HG03460 (cell line): ENCODE results near the gene PSEN1.

Source experiments
- ATAC-seq: cut with Tn5 transposase; IDR thresholded peaks from one replicate; pipeline ENCODE4 v1.9.1; 2021; ENCODE audit not compliant: unreplicated experiment

PSEN1 gene

GRCh38 chr14:73252491-73253322, 116.4 kb downstream of the PSEN1 start:
- no peak for ATAC-seq

- no peak for ATAC-seq
These were observed 117.0 kb downstream of the PSEN1 start for GRCh38 chr14:73253323-73253610.

GRCh38 chr14:73253721-73254120, 117.4 kb downstream of the PSEN1 start:
- ATAC-seq = no peak

- no peak for ATAC-seq
These were observed 118.1 kb downstream of the PSEN1 start for GRCh38 chr14:73254247-73255004.

- no peak for ATAC-seq
These were observed 118.7 kb downstream of the PSEN1 start for GRCh38 chr14:73255005-73255400.

- ATAC-seq = no peak
These were observed 119.5 kb downstream of the PSEN1 start for GRCh38 chr14:73255693-73256225.

GRCh38 chr14:73258076-73258475, 121.8 kb downstream of the PSEN1 start:
- ATAC-seq = no peak

- no peak for ATAC-seq
These were observed 122.7 kb downstream of the PSEN1 start for GRCh38 chr14:73258845-73259611.

- ATAC-seq = no peak
These were observed 123.5 kb downstream of the PSEN1 start for GRCh38 chr14:73259837-73260236.

- no peak for ATAC-seq
These were observed 124.3 kb downstream of the PSEN1 start for GRCh38 chr14:73260574-73260973.

GRCh38 chr14:73261075-73261474, 124.8 kb downstream of the PSEN1 start:
- ATAC-seq = no peak

GRCh38 chr14:73261520-73262426, 125.5 kb downstream of the PSEN1 start:
- no peak for ATAC-seq

- ATAC-seq = no peak
These were observed 126.3 kb downstream of the PSEN1 start for GRCh38 chr14:73262427-73263183.

GRCh38 chr14:73263606-73264005, 127.3 kb downstream of the PSEN1 start:
- no peak for ATAC-seq

GRCh38 chr14:73264080-73264884, 128.0 kb downstream of the PSEN1 start:
- no peak for ATAC-seq

GRCh38 chr14:73264885-73265720, 128.8 kb downstream of the PSEN1 start:
- no peak for ATAC-seq

- no peak for ATAC-seq
These were observed 129.4 kb downstream of the PSEN1 start for GRCh38 chr14:73265721-73266046.

GRCh38 chr14:73266317-73266716, 130.0 kb downstream of the PSEN1 start:
- no peak for ATAC-seq
